Trophoblast cell (in vitro differentiated cells and primary cell): ENCODE results near the gene C1QTNF3.

Experiments used
- DNase-seq, 2 donors: peaks; one replicate each; pipeline ENCODE4 v3.0.0-alpha.2; 2016
- H2AFZ ChIP-seq: 2 replicates; pipeline ENCODE4 v1.6.1; 2013; ENCODE audit warnings: low read length, moderate library complexity, mild to moderate bottlenecking; ENCODE audit not compliant: insufficient read depth, poor library complexity
- H2AK5ac ChIP-seq: 2 replicates; pipeline ENCODE4 v1.6.1; 2013; ENCODE audit warnings: mild to moderate bottlenecking, low read length
- H2BK120ac ChIP-seq: 2 replicates; pipeline ENCODE4 v1.6.1; 2013; ENCODE audit warnings: low read length, mild to moderate bottlenecking, moderate library complexity; ENCODE audit not compliant: insufficient read depth, poor library complexity
- H2BK12ac ChIP-seq: 2 replicates; pipeline ENCODE4 v1.6.1; 2013; ENCODE audit warnings: mild to moderate bottlenecking, low read length, moderate library complexity
- H2BK5ac ChIP-seq: 2 replicates; pipeline ENCODE4 v1.6.1; 2013; ENCODE audit warnings: low read length, low read depth, moderate library complexity, mild to moderate bottlenecking; ENCODE audit not compliant: poor library complexity
- H3K14ac ChIP-seq: 2 replicates; pipeline ENCODE4 v1.6.1; 2013; ENCODE audit warnings: mild to moderate bottlenecking, low read length
- H3K18ac ChIP-seq: 2 replicates; pipeline ENCODE4 v1.6.1; 2013; ENCODE audit warnings: mild to moderate bottlenecking, low read length
- H3K23ac ChIP-seq: 2 replicates; pipeline ENCODE4 v1.6.1; 2013; ENCODE audit warnings: low read length
- H3K27ac ChIP-seq: 2 replicates; pipeline ENCODE4 v1.5.1; 2013; ENCODE audit warnings: low read depth, mild to moderate bottlenecking, inconsistent platforms, low read length, moderate library complexity
- H3K27me3 ChIP-seq: 2 replicates; pipeline ENCODE4 v1.6.1; 2013; ENCODE audit warnings: inconsistent platforms, mild to moderate bottlenecking, low read length, moderate library complexity; ENCODE audit not compliant: insufficient read depth
- H3K36me3 ChIP-seq, 2 experiments: 1 replicate in 1 of 2; 2 replicates in 1 of 2; pipeline ENCODE4 v1.6.1; 2013; ENCODE audit warnings: low read length in 2 of 2, mild to moderate bottlenecking in 2 of 2, moderate library complexity in 1 of 2; ENCODE audit not compliant: insufficient read depth in 2 of 2, control insufficient read depth in 1 of 2
- H3K4ac ChIP-seq: 2 replicates; pipeline ENCODE4 v1.6.1; 2013; ENCODE audit warnings: low read depth, mild to moderate bottlenecking, low read length, moderate library complexity
- H3K4me1 ChIP-seq, 2 experiments: 1 replicate in 1 of 2; 2 replicates in 1 of 2; pipeline ENCODE4 v1.6.1; 2013; ENCODE audit warnings: low read length in 2 of 2, mild to moderate bottlenecking in 2 of 2, moderate library complexity in 1 of 2; ENCODE audit not compliant: insufficient read depth in 2 of 2, control insufficient read depth in 1 of 2
- H3K4me2 ChIP-seq: 2 replicates; pipeline ENCODE4 v1.6.1; 2013; ENCODE audit warnings: inconsistent platforms, mild to moderate bottlenecking, low read length, moderate library complexity
- H3K4me3 ChIP-seq: 2 replicates; pipeline ENCODE4 v1.5.1; 2013; ENCODE audit warnings: mild to moderate bottlenecking, low read depth, low read length, inconsistent platforms
- H3K79me1 ChIP-seq: one replicate; pipeline ENCODE4 v1.6.1; 2013; ENCODE audit warnings: low read length
- H3K79me2 ChIP-seq: 2 replicates; pipeline ENCODE4 v1.6.1; 2013; ENCODE audit warnings: low read length, mild to moderate bottlenecking; ENCODE audit not compliant: control insufficient read depth, insufficient read depth, poor library complexity
- H3K9ac ChIP-seq: 2 replicates; pipeline ENCODE4 v1.6.1; 2013; ENCODE audit warnings: mild to moderate bottlenecking, low read length
- H3K9me3 ChIP-seq: 2 replicates; pipeline ENCODE4 v1.6.1; 2013; ENCODE audit warnings: low read depth, mild to moderate bottlenecking, control low read depth, inconsistent platforms, low read length; ENCODE audit not compliant: insufficient read depth
- H4K12ac ChIP-seq: 2 replicates; pipeline ENCODE4 v1.6.1; 2013; ENCODE audit warnings: low read depth, mild to moderate bottlenecking, low read length, moderate library complexity
- H4K8ac ChIP-seq: 2 replicates; pipeline ENCODE4 v1.6.1; 2013; ENCODE audit warnings: low read depth, mild to moderate bottlenecking, low read length, moderate library complexity
- H4K91ac ChIP-seq: one replicate; pipeline ENCODE4 v1.6.1; 2013; ENCODE audit warnings: low read depth, mild to moderate bottlenecking, low read length, moderate library complexity
- WGBS: extraction: QIAGEN DNeasy Blood & Tissue Kit; methylation state at CpG from one replicate; pipeline ENCODE4 v1.1.7; 2013; ENCODE audit warnings: missing lambda C conversion rate; ENCODE audit not compliant: insufficient read length, insufficient coverage; ENCODE audit errors: extremely low coverage; 5-methylcytosine and 5-hydroxymethylcytosine counted together

C1QTNF3 gene

GRCh38 chr5:34038390-34038789 lies 4.6 kb downstream of the C1QTNF3 start:
- H2BK12ac ChIP-seq, result no peak overlapping the region
- no peak overlapping the region for H3K9ac ChIP-seq
- no peaks in the 10 kb centered on the region for H3K9me3 ChIP-seq
- H3K18ac ChIP-seq, result no peak overlapping the region
- H3K79me1 ChIP-seq, result no peaks in the 10 kb centered on the region
- no peak overlapping the region for H4K12ac ChIP-seq
- H3K4me2 ChIP-seq, result no peak overlapping the region
- no peak overlapping the region for H4K91ac ChIP-seq
- DNase-seq, result no peak
- no peak overlapping the region for H2BK120ac ChIP-seq
- no peaks in the 10 kb centered on the region for H3K36me3 ChIP-seq
- peaks cover 0 to 3% of the 10 kb centered on the region in 2 experiments for H3K4me1 ChIP-seq
- no peak overlapping the region for H3K23ac ChIP-seq
- no peak overlapping the region for H4K8ac ChIP-seq
- no peak overlapping the region for H3K4ac ChIP-seq
- no peak overlapping the region for H2AK5ac ChIP-seq
- H2BK5ac ChIP-seq, result no peak overlapping the region
- H3K27ac ChIP-seq, result no peak overlapping the region
- WGBS, result no CpG with 5 or more reads among the region's 2 CpGs
- H3K4me3 ChIP-seq, result no peak overlapping the region
- H2AFZ ChIP-seq, result no peak overlapping the region
- no peak overlapping the region for H3K14ac ChIP-seq
- H3K27me3 ChIP-seq, result no peaks in the 10 kb centered on the region
- no peaks in the 10 kb centered on the region for H3K79me2 ChIP-seq

- Histone ChIP-seq H3K9ac (no peak overlapping the region), H3K27ac (no peak overlapping the region), H4K91ac (no peak overlapping the region), H3K79me1 (no peaks in the 10 kb centered on the region), H2BK5ac (no peak overlapping the region), H3K27me3 (no peaks in the 10 kb centered on the region), H3K4me2 (no peak overlapping the region), H2AFZ (no peak overlapping the region), H4K8ac (no peak overlapping the region), H3K14ac (no peak overlapping the region), H2BK12ac (no peak overlapping the region), H3K23ac (no peak overlapping the region), H3K36me3 (no peaks in the 10 kb centered on the region), H3K9me3 (no peaks in the 10 kb centered on the region), H4K12ac (no peak overlapping the region), H3K4me3 (no peak overlapping the region), H2AK5ac (no peak overlapping the region), H3K79me2 (no peaks in the 10 kb centered on the region), H3K18ac (no peak overlapping the region), H2BK120ac (no peak overlapping the region), H3K4me1 (peaks cover 0 to 3% of the 10 kb centered on the region in 2 experiments), H3K4ac (no peak overlapping the region)
- DNase-seq, result no peak
- no CpG with 5 or more reads among the region's 3 CpGs for WGBS
Observed at GRCh38 chr5:34037726-34038125, 5.3 kb downstream of the C1QTNF3 start.

- WGBS, result no CpG with 5 or more reads among the region's 2 CpGs
Observed at GRCh38 chr5:34035756-34036155, 7.3 kb downstream of the C1QTNF3 start.

GRCh38 chr5:34034534-34035327 lies 8.3 kb downstream of the C1QTNF3 start:
- Histone ChIP-seq H3K4me3 (no peak overlapping the region), H3K14ac (no peak overlapping the region), H3K23ac (no peak overlapping the region), H3K27ac (no peak overlapping the region), H3K79me2 (no peaks in the 10 kb centered on the region), H2AFZ (no peak overlapping the region), H3K36me3 (no peaks in the 10 kb centered on the region), H3K9me3 (no peaks in the 10 kb centered on the region), H2AK5ac (no peak overlapping the region), H3K18ac (no peak overlapping the region), H4K12ac (no peak overlapping the region), H4K91ac (no peak overlapping the region), H3K79me1 (no peaks in the 10 kb centered on the region), H3K4ac (no peak overlapping the region), H2BK120ac (no peak overlapping the region), H3K27me3 (no peaks in the 10 kb centered on the region), H3K4me1 (peaks cover 0 to 3% of the 10 kb centered on the region in 2 experiments), H4K8ac (no peak overlapping the region), H3K9ac (no peak overlapping the region), H3K4me2 (no peak overlapping the region), H2BK5ac (no peak overlapping the region), H2BK12ac (no peak overlapping the region)
- no CpG with 5 or more reads among the region's 4 CpGs for WGBS
- DNase-seq, result no peak

More at GRCh38 chr5:34035756-34036155, 7.3 kb downstream of the C1QTNF3 start:
- H4K12ac ChIP-seq, result no peak overlapping the region
- no peak overlapping the region for H3K18ac ChIP-seq
- H3K79me1 ChIP-seq, result no peaks in the 10 kb centered on the region
- H3K4me3 ChIP-seq, result no peak overlapping the region
- no peak overlapping the region for H2AFZ ChIP-seq
- H3K23ac ChIP-seq, result no peak overlapping the region
- H3K36me3 ChIP-seq, result no peaks in the 10 kb centered on the region
- no peak for DNase-seq
- H3K4ac ChIP-seq, result no peak overlapping the region
- H3K4me2 ChIP-seq, result no peak overlapping the region
- H3K27ac ChIP-seq, result no peak overlapping the region
- H3K4me1 ChIP-seq, result peaks cover 0 to 3% of the 10 kb centered on the region in 2 experiments
- no peaks in the 10 kb centered on the region for H3K27me3 ChIP-seq
- H2BK5ac ChIP-seq, result no peak overlapping the region
- no peak overlapping the region for H3K9ac ChIP-seq
- no peak overlapping the region for H4K91ac ChIP-seq
- H2AK5ac ChIP-seq, result no peak overlapping the region
- H2BK12ac ChIP-seq, result no peak overlapping the region
- no peak overlapping the region for H2BK120ac ChIP-seq
- no peak overlapping the region for H4K8ac ChIP-seq
- no peaks in the 10 kb centered on the region for H3K9me3 ChIP-seq
- no peak overlapping the region for H3K14ac ChIP-seq
- H3K79me2 ChIP-seq, result no peaks in the 10 kb centered on the region
